ENCODE results near the gene SEC62. TPM values are rescaled to one million over a fixed set of nuclear protein-coding genes. Genes with fewer than 3 reads are reported as not detected.

SEC62 gene
- polyA plus RNA-seq, 1 experiment, result 45.7 TPM

GRCh38 chr3:170044271-170044670, 77.7 kb downstream of the SEC62 start:
- DNase-seq (ENCODE audit: low read depth), result no peak
- H3K36me3 ChIP-seq (ENCODE audit: control insufficient read depth, insufficient read depth, low read length), result no peaks in the 10 kb centered on the region
- no peak for TF ChIP-seq CTCF (IDR thresholded peaks at IDR 0.05; ENCODE audit: insufficient read depth, low read depth, low read length)
- CTCF ChIA-PET, result interaction anchor here (1.2 kb wide), 1 partner anchor 14 kb away, joined by 3 read pairs; no protein-coding TSS in a partner anchor
- H3K27me3 ChIP-seq (ENCODE audit: control insufficient read depth, insufficient read depth, low read length), result peaks cover 12% of the 10 kb centered on the region
- H3K4me3 ChIP-seq (ENCODE audit: low read depth, low read length), result no peak overlapping the region
- POLR2A ChIA-PET, result no interaction called here

GRCh38 chr3:170044795-170045244, 78.2 kb downstream of the SEC62 start:
- Histone ChIP-seq H3K4me3 (ENCODE audit: low read depth, low read length) (no peak overlapping the region), H3K36me3 (ENCODE audit: control insufficient read depth, insufficient read depth, low read length) (no peaks in the 10 kb centered on the region), H3K27me3 (ENCODE audit: control insufficient read depth, insufficient read depth, low read length) (peaks cover 11% of the 10 kb centered on the region)
- ChIA-PET POLR2A (no interaction called here), CTCF (no interaction called here)
- DNase-seq (ENCODE audit: low read depth), result no peak
- TF ChIP-seq CTCF (IDR thresholded peaks at IDR 0.05; ENCODE audit: insufficient read depth, low read depth, low read length), result no peak

GRCh38 chr3:170046269-170047132, 79.9 kb downstream of the SEC62 start:
- ChIA-PET CTCF (interaction anchor here (0.8 to 1.0 kb wide), 2 partner anchors 12 to 25 kb away, joined by 3 read pairs; no protein-coding TSS in a partner anchor), POLR2A (no interaction called here)
- Histone ChIP-seq H3K27me3 (ENCODE audit: control insufficient read depth, insufficient read depth, low read length) (peaks cover 5% of the 10 kb centered on the region), H3K4me3 (ENCODE audit: low read depth, low read length) (no peak overlapping the region), H3K36me3 (ENCODE audit: control insufficient read depth, insufficient read depth, low read length) (no peaks in the 10 kb centered on the region)
- TF ChIP-seq CTCF (IDR thresholded peaks at IDR 0.05; ENCODE audit: insufficient read depth, low read depth, low read length), result no peak
- DNase-seq (ENCODE audit: low read depth), result no peak

GRCh38 chr3:170047133-170047404, 80.5 kb downstream of the SEC62 start:
- peaks cover 5% of the 10 kb centered on the region for H3K27me3 ChIP-seq (ENCODE audit: control insufficient read depth, insufficient read depth, low read length)
- ChIA-PET CTCF (no interaction called here), POLR2A (no interaction called here)
- DNase-seq (ENCODE audit: low read depth), result no peak
- no peaks in the 10 kb centered on the region for H3K36me3 ChIP-seq (ENCODE audit: control insufficient read depth, insufficient read depth, low read length)
- TF ChIP-seq CTCF (IDR thresholded peaks at IDR 0.05; ENCODE audit: insufficient read depth, low read depth, low read length), result no peak
- no peak overlapping the region for H3K4me3 ChIP-seq (ENCODE audit: low read depth, low read length)

Other genes with a start within 250 kb of the SEC62 start
- gene TERC, start 201.7 kb upstream of the SEC62 start, polyA plus RNA-seq (2011; rRNA removed), result 0.18 TPM in 1 of 2 replicates, not detected in the other
- gene ACTRT3, start 197.2 kb upstream of the SEC62 start, polyA plus RNA-seq (2011; rRNA removed), result 2.3 and 2.9 TPM in 2 replicates
- 10.1 and 17.1 TPM in 2 replicates for gene MYNN, start 193.4 kb upstream of the SEC62 start, polyA plus RNA-seq (2011; rRNA removed)
- gene LRRIQ4, start 153.9 kb upstream of the SEC62 start, polyA plus RNA-seq (2011; rRNA removed), result not detected in 2 replicates
- gene LRRC34, start 153.9 kb upstream of the SEC62 start, polyA plus RNA-seq (2011; rRNA removed), result 1.6 and 2.5 TPM in 2 replicates
- gene LRRC31, start 96.9 kb upstream of the SEC62 start, polyA plus RNA-seq (2011; rRNA removed), result not detected in 2 replicates
- not detected in 2 replicates for gene SAMD7, start 55.2 kb upstream of the SEC62 start, polyA plus RNA-seq (2011; rRNA removed)
- 0.09 and 0.29 TPM in 2 replicates for gene GPR160, start 71.2 kb downstream of the SEC62 start, polyA plus RNA-seq (2011; rRNA removed)
- gene PHC3, start 214.9 kb downstream of the SEC62 start, polyA plus RNA-seq (2011; rRNA removed), result 50.7 and 56.2 TPM in 2 replicates

All from BJ (cell line).